Stimulated activated CD8-positive, alpha-beta memory T cell treated with anti-CD3 and anti-CD28 coated beads, Interleukin-2, amount 100 ng/mL, for 48 hours (primary cell): Measurements from ENCODE around the gene CD276.

Source experiments
- DNase-seq, 2 donors: peaks; one replicate each; pipeline ENCODE4 v3.0.0-alpha.2; 2020; ENCODE audit warnings: low read depth in 2 of 2

Gene CD276

DNA sequence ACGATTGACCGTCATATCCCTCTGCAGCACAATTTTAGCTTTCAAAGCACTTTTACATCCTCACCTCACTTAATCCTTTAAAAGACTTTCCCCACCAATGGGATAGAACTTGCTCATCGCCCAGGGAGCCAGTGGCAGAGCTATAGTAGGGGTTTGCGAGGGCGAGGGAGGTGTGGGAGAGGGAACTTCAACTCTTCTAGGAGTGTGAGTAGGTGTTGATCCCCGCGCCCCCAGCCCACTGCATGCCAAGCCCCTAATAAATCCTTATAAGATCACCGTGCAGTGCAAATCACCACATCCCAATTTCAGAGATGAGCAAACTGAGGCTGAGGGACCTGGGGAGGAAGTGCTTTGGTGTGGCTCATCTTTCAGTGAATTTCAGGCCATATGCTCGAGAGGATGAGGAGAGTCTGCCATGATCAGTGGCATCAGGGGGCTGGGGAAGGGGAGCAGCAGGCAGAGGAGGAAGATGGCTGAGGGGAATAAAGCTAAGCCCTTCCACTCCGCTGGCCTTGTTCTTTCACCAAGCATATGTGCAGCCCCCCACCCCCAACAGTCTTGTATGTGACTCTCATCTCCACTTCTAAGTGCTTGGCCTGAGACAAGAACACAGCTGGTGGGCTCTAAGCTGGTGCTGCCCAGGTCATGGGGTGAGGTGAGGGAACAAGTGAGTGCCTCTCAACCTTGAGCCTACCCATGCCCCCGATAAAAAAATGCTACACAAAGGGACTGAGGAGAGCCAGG is 63.8 kb downstream of the CD276 start:
- DNase-seq: no peak

DNA sequence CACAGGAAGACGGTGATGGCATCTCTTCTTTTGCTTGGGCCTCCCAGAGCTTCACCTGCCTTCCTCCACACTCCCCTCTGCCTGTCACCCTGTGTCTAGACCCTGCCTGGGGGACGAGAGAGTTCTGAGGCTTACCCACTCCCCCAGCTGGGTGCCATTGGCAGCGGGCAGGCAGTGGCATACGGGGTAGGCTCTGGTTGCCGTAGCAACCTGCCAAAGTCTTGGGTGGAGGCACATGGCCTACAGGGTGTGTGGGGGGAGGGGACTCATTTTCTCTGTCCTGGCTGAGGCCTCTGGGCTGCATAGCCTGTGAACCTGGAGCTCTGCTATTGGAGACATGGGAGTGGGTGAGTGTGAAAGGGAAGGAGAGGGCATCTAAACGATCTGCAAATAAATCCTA is 64.5 kb downstream of the CD276 start:
- no peak for DNase-seq

DNA sequence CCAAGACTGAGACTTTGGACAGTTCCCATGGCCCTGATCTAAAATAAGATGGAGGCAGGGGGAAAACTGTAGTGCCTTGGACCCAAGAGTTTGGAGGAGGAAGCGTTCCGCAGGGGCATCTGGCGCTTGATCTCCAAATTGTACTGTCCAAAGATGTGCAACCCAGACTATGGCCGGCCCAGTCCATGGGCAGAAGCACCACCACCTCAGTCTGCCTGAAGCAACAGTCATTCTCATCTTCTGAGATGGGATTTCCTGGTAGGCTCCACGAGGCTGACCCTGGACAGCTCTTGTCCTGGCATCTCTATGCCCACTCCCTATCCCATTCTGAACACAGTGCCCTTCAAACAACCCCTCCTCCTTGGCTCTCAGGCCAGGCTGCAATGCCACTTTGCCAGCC is 65.3 kb downstream of the CD276 start:
- no peak for DNase-seq

GRCh38 chr15:73749971-73750370 is 65.8 kb downstream of the CD276 start:
- no peak for DNase-seq

DNA sequence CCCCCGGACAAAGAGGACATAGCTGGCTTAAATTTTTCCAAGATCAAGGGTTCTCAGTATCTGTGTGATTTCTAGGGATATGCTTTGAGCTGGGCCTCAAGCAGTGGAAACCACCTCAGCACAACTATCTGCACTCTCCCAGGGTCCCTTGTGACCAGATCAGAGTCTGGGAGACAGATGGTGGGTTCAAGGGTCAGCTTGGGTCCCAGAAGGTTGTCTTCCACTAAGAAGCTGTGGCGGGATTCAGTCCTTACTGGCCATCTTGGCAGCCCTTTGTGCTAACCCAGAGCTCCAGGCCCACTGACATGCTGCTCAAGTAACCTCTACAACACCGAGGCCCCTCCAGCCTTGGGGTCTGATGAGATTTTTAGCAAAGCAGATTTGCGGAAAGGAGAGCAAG is 66.3 kb downstream of the CD276 start:
- no peak for DNase-seq

GRCh38 chr15:73750951-73751350 is 66.8 kb downstream of the CD276 start:
- no peak for DNase-seq

GRCh38 chr15:73751511-73751898 is 67.3 kb downstream of the CD276 start:
- DNase-seq: no peak

DNA sequence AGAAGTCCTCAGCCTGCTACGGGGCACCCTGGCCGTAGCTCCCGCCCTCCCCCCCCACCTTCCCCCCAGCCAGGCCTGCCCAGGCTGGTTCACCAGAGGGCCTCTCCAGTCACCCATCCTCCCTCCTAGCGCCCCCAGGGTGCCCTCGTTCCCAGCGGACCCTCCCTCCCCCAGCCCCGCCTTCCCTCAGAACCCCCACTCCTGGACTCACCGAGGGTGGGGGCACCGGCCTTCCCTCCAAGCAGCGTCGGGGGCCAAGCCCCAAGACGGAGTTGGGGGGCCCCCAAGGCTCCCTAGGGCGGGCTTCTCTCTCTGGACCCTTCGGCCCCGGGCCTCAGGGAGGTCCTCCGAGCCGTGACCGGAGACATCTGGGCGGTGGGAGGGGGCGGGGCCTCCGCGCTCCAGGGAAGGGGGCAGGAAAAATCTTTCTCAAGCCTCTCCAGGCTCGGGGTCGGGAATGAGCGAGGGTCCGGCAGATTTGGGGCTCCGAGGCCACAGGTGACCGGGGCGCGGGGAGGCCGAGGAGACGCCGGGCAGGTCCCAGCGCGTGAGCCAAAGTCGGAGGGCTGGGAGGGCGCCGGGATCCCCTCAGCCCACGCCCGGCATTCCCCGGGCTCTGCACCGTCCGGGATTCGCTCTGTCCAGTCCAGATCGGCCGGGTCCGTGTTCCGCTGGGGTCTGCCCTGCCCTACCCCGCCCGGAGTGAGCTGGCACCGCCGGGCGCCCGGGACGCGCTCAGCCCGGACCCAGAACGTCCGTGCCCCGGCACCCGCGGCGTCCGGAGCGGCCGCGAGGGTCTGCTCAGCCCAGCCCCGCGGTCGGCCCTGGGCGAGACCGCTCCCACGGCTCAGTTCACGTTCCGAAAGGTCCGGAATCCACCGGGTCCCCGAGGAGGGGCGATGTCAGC is 68.0 kb downstream of the CD276 start:
- DNase-seq: no peak

- no peak for DNase-seq
Observed at GRCh38 chr15:73752806-73753193, 68.6 kb downstream of the CD276 start.

DNA sequence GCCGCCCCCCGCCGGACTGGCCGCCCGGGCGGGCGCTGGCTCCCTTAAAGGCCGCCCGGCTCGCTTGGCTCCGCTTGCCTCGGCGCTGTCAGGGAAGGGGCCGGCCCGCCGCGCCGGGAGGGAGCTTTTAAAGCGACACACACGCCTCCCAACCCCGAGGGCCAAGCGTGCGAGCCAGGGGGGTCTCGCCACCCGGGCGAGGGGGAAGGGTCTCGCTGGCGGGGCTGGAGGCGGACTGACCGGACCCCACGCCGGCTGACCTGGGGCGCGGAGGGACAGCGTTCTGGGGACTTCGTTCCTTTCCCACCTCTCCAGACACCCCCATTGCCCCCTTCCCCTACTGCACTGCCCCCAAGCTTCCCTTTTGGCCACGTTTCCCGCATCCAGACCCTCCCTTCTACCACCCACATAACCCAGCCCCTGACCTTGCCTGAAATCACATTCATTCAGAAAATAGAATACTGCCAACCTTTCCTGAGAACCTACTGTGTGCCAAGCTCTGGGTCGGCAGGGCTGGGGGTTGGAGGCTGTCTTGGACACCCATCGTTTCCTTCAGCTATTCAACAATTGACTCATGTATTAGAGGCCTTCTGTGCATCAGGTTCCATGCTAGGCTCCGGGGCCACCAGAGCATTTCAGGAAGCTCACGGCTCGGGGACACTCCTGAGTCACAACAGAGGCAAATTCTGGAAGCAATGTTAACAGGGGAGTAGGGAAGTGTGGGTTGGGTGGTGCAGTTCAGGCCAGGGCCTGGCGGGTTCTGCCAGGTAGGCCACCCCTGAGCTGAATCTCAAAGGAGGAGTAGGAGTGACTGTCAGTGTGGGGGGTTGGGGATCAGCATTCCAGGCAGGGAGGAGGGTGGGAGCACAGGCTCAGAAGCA is 69.3 kb downstream of the CD276 start, which contains the start of gene INSYN1:
Gene INSYN1 (minus strand): TSS at position 102 of the 881 bp plus-strand sequence. CDS start 2,221 bp downstream, outside the sequence.
- DNase-seq: no peak

- no peak for DNase-seq
Observed at GRCh38 chr15:73754461-73754860, 70.3 kb downstream of the CD276 start.

GRCh38 chr15:73755481-73755880 is 71.3 kb downstream of the CD276 start:
- DNase-seq: no peak

DNA sequence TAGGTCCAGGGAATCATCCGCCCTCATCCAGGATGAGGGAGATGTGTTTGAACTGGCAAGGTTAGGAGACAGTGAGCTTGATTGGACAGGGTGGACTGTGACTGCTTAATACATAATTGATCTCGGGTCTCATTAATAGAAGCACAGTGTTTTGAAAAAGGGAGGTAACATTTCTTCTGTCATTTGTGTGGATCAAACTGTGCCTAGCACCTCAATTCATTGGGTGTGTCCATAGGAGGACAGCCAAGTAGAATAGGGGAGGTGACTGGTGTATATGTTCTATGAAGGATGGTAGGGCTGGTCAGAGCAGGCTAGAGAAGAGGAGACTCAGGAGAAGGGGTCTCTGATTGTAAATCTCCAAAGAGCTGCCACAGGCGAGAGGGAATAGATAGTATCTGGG is 71.8 kb downstream of the CD276 start:
- no peak for DNase-seq

- no peak for DNase-seq
Observed at GRCh38 chr15:73756390-73756789, 72.2 kb downstream of the CD276 start.

DNA sequence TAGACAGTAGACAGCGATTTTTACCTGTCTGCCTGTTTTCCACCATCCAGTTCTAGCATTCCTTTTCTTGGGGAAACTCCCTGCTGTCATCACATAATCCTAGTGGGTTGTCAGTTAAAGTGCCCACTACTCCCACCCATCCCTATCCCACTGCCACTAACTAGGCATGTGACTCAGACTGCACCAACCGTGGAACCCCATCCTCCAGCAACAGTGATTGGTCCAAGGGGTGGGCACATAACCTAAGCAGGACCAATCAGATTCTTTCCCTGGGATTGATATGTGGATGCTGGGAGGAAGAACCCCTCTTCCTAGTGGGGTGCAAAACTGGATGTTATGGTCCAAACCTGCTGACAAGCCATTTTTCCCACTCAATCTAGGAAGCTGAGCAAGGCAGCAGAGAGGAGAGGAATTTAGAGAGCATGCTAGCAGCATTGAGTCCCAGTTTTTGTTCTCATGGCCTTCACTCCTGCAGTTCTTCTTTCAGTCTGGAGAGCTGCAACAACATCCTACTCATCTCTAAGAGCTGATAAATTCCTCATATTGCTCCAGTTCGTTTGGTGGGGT is 72.8 kb downstream of the CD276 start:
- DNase-seq: no peak

GRCh38 chr15:73757571-73757970 is 73.4 kb downstream of the CD276 start:
- no peak for DNase-seq

DNA sequence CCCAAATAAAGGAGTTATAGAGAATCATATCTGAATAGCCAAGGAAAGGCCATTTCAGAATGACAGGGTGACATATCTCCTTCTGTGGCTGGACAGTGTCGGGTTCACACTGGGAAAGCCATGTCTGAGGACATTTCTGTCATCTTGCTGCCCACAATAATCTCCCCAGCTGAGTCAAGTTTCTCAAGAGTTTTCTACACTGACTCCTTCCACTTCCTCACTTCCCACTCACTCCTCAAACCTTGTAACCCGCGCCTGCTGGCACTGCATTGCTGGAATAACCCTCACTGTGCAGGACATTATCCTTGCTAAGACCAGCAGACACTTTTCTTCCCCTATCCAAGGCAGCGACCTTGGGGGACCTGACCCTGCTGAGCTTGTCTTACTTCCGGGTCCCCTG is 74.3 kb downstream of the CD276 start:
- no peak for DNase-seq

DNA sequence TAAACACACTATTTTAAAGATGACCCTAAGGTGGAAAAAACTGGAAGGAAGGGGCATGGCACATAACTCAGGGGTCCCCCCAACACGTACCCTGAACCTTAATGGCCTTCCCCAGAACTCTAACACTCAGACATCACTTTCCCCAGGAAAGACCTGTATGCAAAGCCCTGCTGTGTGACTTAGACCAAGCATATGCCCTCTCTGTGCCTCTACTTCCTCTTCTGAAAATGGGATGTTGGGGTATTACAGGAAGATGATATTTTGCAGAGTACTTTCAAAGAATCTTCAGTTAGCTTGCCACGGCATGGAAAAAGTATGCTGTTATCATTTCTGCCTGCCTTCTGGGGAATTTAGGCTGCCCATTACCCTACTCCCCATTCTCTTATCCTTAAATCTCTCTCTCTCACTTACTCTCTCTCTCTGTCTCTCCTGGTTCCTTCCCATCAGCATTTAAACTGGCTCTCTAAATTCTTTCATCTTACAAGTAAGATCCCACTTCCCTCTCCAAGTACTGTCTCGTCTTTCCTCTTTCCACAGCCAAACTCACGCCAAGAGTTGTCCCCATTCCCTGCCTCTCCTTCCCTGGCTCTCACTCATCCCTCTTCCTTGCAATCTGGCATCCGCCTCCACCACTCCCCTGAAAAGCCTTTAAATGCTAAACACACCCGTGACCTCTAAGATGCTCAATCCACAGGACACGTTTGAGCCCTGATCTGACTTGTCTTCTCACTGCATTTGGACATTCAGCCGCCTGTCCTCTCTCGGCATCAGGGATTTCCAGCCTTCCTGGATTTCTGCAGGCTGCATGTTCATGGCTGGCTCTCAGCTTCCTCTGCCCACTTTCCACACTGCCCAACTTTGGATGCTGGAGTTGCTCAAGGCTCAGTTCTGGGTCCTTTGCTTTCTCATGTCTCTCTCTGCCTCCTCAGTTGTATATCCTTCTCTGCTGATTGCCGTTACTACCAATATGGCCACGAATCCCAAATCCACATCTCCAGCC is 76.4 kb downstream of the CD276 start:
- DNase-seq: no peak

GRCh38 chr15:73763931-73764330 is 79.7 kb downstream of the CD276 start:
- DNase-seq: no peak
